ENCODE measurements around the gene DDN. TPM values are rescaled to one million over a fixed set of nuclear protein-coding genes. Genes with fewer than 3 reads are reported as not detected.

DDN gene
- 10 to 100 TPM in 9 of 12 donors, 1 to 10 TPM in 2, not detected in 1; 5.7 to 36.6 (median 17.4) TPM for polyA plus RNA-seq (ENCODE audit: insufficient read length in 12 of 12)
- long read RNA-seq, donor 1 = 0 reads
- long read RNA-seq, donor 2, partial matches to known transcripts = 0 of 4 reads
- long read RNA-seq, donor 2, other reads (novel, unspliced or antisense) = 0 of 4 reads
- long read RNA-seq, donor 3, partial matches to known transcripts = 0 of 3 reads
- long read RNA-seq, donor 3, other reads (novel, unspliced or antisense) = 0 of 3 reads
- long read RNA-seq, donor 4, partial matches to known transcripts = 0 of 2 reads
- long read RNA-seq, donor 4, other reads (novel, unspliced or antisense) = 0 of 2 reads
- long read RNA-seq, donor 5 = 0 reads
- long read RNA-seq, donor 6, partial matches to known transcripts = 0 of 3 reads
- long read RNA-seq, donor 6, other reads (novel, unspliced or antisense) = 0 of 3 reads
- long read RNA-seq, donor 7, transcript DDN-201 (2 exons, 3,749 nt) = major isoform, 5 of 5 reads
- long read RNA-seq, donor 7, partial matches to known transcripts = 0 of 5 reads
- long read RNA-seq, donor 7, other reads (novel, unspliced or antisense) = 0 of 5 reads
- long read RNA-seq, donor 8, transcript DDN-201 (2 exons, 3,749 nt) = major isoform, 5 of 5 reads
- long read RNA-seq, donor 8, partial matches to known transcripts = 0 of 5 reads
- long read RNA-seq, donor 8, other reads (novel, unspliced or antisense) = 0 of 5 reads
- long read RNA-seq, donor 9, partial matches to known transcripts = 0 of 3 reads
- long read RNA-seq, donor 9, other reads (novel, unspliced or antisense) = 0 of 3 reads
- long read RNA-seq, donor 10, partial matches to known transcripts = 0 of 3 reads
- long read RNA-seq, donor 10, other reads (novel, unspliced or antisense) = 0 of 3 reads
- long read RNA-seq, donor 11, partial matches to known transcripts = 0 of 4 reads
- long read RNA-seq, donor 11, other reads (novel, unspliced or antisense) = 0 of 4 reads

GRCh38 chr12:48999371-49000131 lies at the start of gene DDN:
TSS of gene DDN (minus strand) at chr12:48999375. CDS start at chr12:48999287, 88 bp downstream.
- no peak for DNase-seq

DNA sequence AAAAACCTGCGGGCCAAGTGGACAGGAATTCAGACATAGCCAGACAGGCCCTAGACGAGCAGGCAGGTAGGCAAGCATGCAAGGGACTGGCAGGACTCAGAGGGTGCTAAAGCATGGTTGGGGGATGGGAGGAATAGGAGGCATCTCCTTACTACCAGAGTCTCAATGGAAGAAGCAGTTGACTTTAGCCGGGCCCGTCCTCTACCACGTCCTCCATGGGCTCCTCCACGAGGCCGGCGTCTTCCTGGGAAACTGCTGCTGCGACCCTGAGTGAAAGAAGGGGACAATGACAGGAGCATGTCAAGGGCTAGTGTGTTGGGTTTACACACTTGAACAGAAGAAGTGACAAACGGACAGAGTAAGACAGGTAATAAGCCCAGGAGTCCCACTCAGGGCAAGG lies 49.8 kb upstream of the DDN start:
- no peak for DNase-seq

DNA sequence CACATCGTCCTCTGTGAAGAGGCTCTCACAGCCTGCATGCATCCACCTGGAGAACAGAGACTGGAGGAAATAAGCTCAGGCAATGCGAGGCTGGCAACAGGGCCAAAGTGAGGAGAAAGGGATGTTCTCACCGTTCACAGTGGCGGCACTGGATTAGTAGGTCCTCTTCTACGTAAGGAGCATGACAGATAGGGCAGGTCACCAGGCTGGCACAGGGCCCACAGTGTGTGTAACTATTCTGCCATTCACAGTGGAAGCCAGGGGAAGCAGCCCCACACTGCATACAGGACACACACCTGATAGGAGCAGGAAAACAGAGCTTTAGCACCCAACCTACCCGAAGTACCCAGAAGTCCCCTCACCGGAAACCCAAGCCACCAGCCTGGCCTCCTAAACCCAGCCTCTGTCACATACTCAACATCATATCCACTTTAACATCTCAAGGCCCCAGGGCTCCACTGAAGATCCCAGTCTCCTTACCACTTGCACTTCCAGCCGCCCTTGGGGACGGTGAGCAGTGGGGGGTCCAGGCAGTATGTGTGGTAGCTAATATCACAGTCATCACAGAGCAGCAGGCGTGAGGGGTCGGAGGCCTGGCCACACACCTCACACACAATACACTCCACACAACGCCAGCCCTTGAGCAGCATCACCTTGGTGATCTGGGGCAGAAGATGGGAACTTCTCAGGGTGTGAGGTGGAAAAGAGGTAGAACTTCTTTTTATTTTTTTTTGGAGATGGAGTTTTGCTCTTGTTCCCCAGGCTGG lies 47.1 kb upstream of the DDN start:
- no peak for DNase-seq

DNA sequence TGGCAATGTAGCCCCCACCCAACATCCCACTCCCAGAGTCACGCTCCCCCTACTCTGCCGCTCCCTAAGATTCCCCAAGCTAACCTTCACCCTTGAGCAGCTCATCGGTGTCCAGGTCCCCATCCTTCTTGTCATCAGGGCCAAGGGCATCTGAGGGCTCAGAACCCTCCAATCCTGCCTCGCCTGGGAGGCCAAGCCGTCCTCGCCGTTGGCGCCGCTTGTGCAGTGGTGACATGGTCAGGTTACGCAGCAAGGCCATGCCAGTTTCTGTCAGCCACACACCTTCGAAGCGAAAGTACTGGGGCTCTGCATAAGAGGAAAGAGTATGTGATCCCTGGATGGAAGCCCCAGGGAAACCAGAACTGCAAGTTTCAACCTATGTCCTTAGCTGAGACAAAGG lies 45.5 kb upstream of the DDN start:
- DNase-seq = no peak

DNA sequence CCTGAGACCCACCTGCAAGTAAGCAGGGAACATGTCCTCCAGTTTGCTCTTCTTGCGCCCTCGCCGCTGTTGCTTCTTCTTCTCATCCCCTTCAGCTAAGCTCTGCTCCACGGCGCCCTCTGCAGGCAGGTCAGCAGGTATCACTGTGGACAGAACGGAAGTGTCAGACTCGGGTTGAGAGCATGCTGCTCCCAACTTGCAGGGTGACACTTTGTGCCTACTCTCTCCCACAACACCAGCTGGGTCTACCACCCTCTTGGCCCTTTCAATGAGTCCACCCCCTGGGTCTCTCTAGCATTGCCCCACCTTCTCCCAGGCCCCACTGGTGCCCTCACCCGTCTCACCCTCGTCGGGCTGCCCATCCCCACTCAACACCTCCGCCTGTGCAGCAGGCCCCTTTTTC lies 44.7 kb upstream of the DDN start:
- no peak for DNase-seq

GRCh38 chr12:49043241-49043640 lies 44.1 kb upstream of the DDN start:
- no peak for DNase-seq

GRCh38 chr12:49041881-49042484 lies 42.8 kb upstream of the DDN start:
- DNase-seq = no peak

- no peak for DNase-seq
These were observed 42.1 kb upstream of the DDN start for GRCh38 chr12:49041036-49041880.

DNA sequence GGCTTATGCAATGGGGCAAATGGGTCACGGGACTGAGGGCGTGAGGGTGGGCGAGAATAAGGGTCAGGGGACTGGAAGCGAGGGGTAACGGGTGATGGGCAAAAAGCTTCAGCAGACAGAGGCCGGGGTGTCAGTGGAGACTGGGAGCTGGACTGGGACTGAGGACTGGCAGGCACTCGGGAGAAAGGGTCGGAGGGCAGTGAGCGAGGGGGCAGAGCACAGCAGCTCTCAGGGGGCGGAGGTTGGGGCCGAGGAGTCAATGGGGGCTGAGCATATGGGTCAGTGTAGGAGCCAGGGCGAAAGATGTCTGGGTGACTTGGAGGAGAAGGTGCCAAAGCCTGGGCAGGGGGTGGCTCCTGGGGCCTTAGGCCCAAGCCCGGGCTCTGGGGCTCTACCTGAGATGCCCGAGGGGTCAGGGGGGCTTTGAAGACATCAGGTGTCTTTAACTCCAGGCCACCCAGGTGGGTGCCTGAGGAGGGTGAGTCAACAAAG lies 41.2 kb upstream of the DDN start:
- DNase-seq = no peak

- DNase-seq = no peak
These were observed 40.5 kb upstream of the DDN start for GRCh38 chr12:49039421-49040363.

- DNase-seq = no peak
These were observed 39.2 kb upstream of the DDN start for GRCh38 chr12:49038291-49038955.

- DNase-seq = no peak
These were observed 38.7 kb upstream of the DDN start for GRCh38 chr12:49037947-49038237.

- no peak for DNase-seq
These were observed 38.2 kb upstream of the DDN start for GRCh38 chr12:49037111-49037946.

GRCh38 chr12:49036029-49036428 lies 36.9 kb upstream of the DDN start:
- no peak for DNase-seq

- no peak for DNase-seq
These were observed 35.1 kb upstream of the DDN start for GRCh38 chr12:49034286-49034622.

GRCh38 chr12:49033611-49034285 lies 34.6 kb upstream of the DDN start:
- DNase-seq = no peak

Data from muscle of arm (tissue), 14 donors.